ENCODE measurements around the gene NMT2.

Gene NMT2

GRCh38 chr10:15181576-15182156 lies 13.2 kb upstream of the NMT2 start:
- DNase-seq (ENCODE audit: low spot score), result no peak

GRCh38 chr10:15180736-15181135 lies 12.2 kb upstream of the NMT2 start:
- DNase-seq (ENCODE audit: low spot score), result no peak

GRCh38 chr10:15176269-15176668 lies 7.8 kb upstream of the NMT2 start:
- no peak for DNase-seq (ENCODE audit: low spot score)

- no peak for DNase-seq (ENCODE audit: low spot score)
These were observed 7.1 kb upstream of the NMT2 start for GRCh38 chr10:15175587-15175986.

GRCh38 chr10:15172306-15172840 lies 3.9 kb upstream of the NMT2 start:
- no peak for DNase-seq (ENCODE audit: low spot score)

GRCh38 chr10:15169555-15170401 lies 1.3 kb upstream of the NMT2 start:
- DNase-seq (ENCODE audit: low spot score), result no peak

GRCh38 chr10:15168786-15169554 lies 477 bp upstream of the NMT2 start:
- peak; percentile 96 for DNase-seq (ENCODE audit: low spot score)

- peak; percentile 64 for DNase-seq (ENCODE audit: low spot score)
These were observed 842 bp downstream of the NMT2 start for GRCh38 chr10:15167411-15168290.

- DNase-seq (ENCODE audit: low spot score), result no peak
These were observed 2.2 kb downstream of the NMT2 start for GRCh38 chr10:15166325-15166724.

- no peak for DNase-seq (ENCODE audit: low spot score)
These were observed 5.2 kb downstream of the NMT2 start for GRCh38 chr10:15163253-15163828.

- DNase-seq (ENCODE audit: low spot score), result no peak
These were observed 9.5 kb downstream of the NMT2 start for GRCh38 chr10:15158972-15159371.

- DNase-seq (ENCODE audit: low spot score), result no peak
These were observed 10.0 kb downstream of the NMT2 start for GRCh38 chr10:15158448-15158847.

GRCh38 chr10:15155978-15156656 lies 12.4 kb downstream of the NMT2 start:
- no peak for DNase-seq (ENCODE audit: low spot score)

GRCh38 chr10:15152556-15152955 lies 15.9 kb downstream of the NMT2 start:
- no peak for DNase-seq (ENCODE audit: low spot score)

GRCh38 chr10:15150563-15150962 lies 17.9 kb downstream of the NMT2 start:
- DNase-seq (ENCODE audit: low spot score), result no peak

GRCh38 chr10:15149042-15149771 lies 19.3 kb downstream of the NMT2 start:
- DNase-seq (ENCODE audit: low spot score), result no peak

- DNase-seq (ENCODE audit: low spot score), result no peak
These were observed 20.7 kb downstream of the NMT2 start for GRCh38 chr10:15147594-15148392.

GRCh38 chr10:15146366-15146765 lies 22.1 kb downstream of the NMT2 start:
- no peak for DNase-seq (ENCODE audit: low spot score)

GRCh38 chr10:15144788-15145187 lies 23.7 kb downstream of the NMT2 start:
- no peak for DNase-seq (ENCODE audit: low spot score)
